Right atrium auricular region (tissue), 2 donors: ENCODE measurements around the gene MFAP1. TPM values are rescaled to one million over a fixed set of nuclear protein-coding genes. Genes with fewer than 3 reads are reported as not detected.
"Not testable (repeated sequence)": the region's sequence is repeated elsewhere in the genome, so short reads cannot be mapped to it uniquely, and the experiment has no call there.

Experiments
- DNase-seq: peaks from one replicate; pipeline ENCODE4 v3.0.0-alpha.2; 2019; ENCODE audit warnings: low spot score
- H3K27ac ChIP-seq, 2 donors: fragments of 200-600 bp; sonication (generic); 1 replicate in 1 of 2; 2 replicates in 1 of 2; pipeline ENCODE4 v1.5.1; 2016 to 2019
- H3K27me3 ChIP-seq, 2 donors: fragments of 200-600 bp; sonication (generic); one replicate each; pipeline versions ENCODE4 v1.5.1 to v1.6.0; 2017 to 2019
- H3K36me3 ChIP-seq: fragments of 200-600 bp; sonication (generic); one replicate; pipeline ENCODE4 v1.5.1; 2016
- H3K4me1 ChIP-seq, 2 donors: fragments of 200-600 bp; sonication (generic); one replicate each; pipeline versions ENCODE4 v1.5.1 to v1.6.0; 2017 to 2019
- H3K4me3 ChIP-seq, 2 donors: fragments of 200-600 bp; sonication (generic); 1 replicate in 1 of 2; 2 replicates in 1 of 2; pipeline ENCODE4 v1.5.1; 2017 to 2019; ENCODE audit warnings: mild to moderate bottlenecking in 1 of 2, moderate library complexity in 1 of 2
- H3K9me3 ChIP-seq, 2 donors: fragments of 200-600 bp; sonication (generic); one replicate each; pipeline ENCODE4 v1.5.1; 2019
- total RNA-seq, 2 donors: library from RNA; depleted of rRNA; stranded (reverse); fragments of >200 nt; gene quantifications; one replicate each; pipeline ENCODE4 v1.1.0, GENCODE V29; 2016
- TF ChIP-seq, protein P1 (sequence below), 2 donors: fragments of 200-600 bp; sonication (generic); IDR thresholded peaks; one replicate each; pipeline ENCODE4 v1.5.1; 2019; ENCODE audit warnings: antibody characterized with exemption in 2 of 2

Gene MFAP1
- total RNA-seq, 2 donors from 2014 or later = 12.3 to 16.6 TPM

- Histone ChIP-seq H3K4me3 (no peak overlapping the region), H3K36me3 (peaks cover 8% of the 10 kb centered on the region), H3K4me1 (no peaks in the 10 kb centered on the region), H3K9me3 (no peaks in the 10 kb centered on the region), H3K27me3 (no peaks in the 10 kb centered on the region), H3K27ac (no peak overlapping the region)
- TF ChIP-seq, protein P1, sequence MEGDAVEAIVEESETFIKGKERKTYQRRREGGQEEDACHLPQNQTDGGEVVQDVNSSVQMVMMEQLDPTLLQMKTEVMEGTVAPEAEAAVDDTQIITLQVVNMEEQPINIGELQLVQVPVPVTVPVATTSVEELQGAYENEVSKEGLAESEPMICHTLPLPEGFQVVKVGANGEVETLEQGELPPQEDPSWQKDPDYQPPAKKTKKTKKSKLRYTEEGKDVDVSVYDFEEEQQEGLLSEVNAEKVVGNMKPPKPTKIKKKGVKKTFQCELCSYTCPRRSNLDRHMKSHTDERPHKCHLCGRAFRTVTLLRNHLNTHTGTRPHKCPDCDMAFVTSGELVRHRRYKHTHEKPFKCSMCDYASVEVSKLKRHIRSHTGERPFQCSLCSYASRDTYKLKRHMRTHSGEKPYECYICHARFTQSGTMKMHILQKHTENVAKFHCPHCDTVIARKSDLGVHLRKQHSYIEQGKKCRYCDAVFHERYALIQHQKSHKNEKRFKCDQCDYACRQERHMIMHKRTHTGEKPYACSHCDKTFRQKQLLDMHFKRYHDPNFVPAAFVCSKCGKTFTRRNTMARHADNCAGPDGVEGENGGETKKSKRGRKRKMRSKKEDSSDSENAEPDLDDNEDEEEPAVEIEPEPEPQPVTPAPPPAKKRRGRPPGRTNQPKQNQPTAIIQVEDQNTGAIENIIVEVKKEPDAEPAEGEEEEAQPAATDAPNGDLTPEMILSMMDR (IDR thresholded peaks at IDR 0.05) = no peak
- no peak for DNase-seq
Observed at GRCh38 chr15:43867096-43867495, 42.6 kb upstream of the MFAP1 start.

DNA sequence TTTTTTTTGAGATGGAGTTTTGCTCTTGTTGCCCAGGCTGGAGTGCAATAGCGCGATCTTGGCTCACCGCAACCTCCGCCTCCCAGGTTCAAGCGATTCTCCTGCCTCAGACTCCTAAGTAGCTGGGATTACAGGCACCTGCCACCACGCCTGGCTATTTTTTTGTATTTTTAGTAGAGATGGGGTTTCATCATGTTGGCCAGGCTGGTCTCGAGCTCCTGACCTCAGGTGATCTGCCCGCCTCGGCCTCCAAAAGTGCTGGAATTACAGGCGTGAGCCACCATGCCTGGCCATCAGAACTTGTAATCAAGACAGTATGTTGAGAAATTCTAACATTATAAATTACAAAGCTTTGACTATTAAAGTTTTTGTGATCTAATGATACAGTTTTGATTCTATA, 42.1 kb upstream of the MFAP1 start:
- not testable (repeated sequence) for H3K36me3 ChIP-seq, H3K4me3 ChIP-seq

GRCh38 chr15:43859546-43859945, 35.1 kb upstream of the MFAP1 start:
- TF ChIP-seq, protein P1 (IDR thresholded peaks at IDR 0.05) = no peak
- no peaks in the 10 kb centered on the region for H3K36me3 ChIP-seq

More for the DNA sequence above, 42.1 kb upstream of the MFAP1 start:
- DNase-seq, H3K4me1 ChIP-seq, H3K27ac ChIP-seq, H3K9me3 ChIP-seq, H3K27me3 ChIP-seq: not testable (repeated sequence)

GRCh38 chr15:43854801-43855200, 30.3 kb upstream of the MFAP1 start:
- Histone ChIP-seq H3K4me1 (no peaks in the 10 kb centered on the region), H3K9me3 (no peaks in the 10 kb centered on the region), H3K27ac (no peak overlapping the region), H3K27me3 (no peaks in the 10 kb centered on the region), H3K36me3 (no peaks in the 10 kb centered on the region), H3K4me3 (no peak overlapping the region)
- TF ChIP-seq, protein P1 (IDR thresholded peaks at IDR 0.05) = no peak
- DNase-seq = no peak

More at GRCh38 chr15:43859546-43859945, 35.1 kb upstream of the MFAP1 start:
- Histone ChIP-seq H3K27ac (no peak overlapping the region), H3K4me3 (no peak overlapping the region), H3K27me3 (no peaks in the 10 kb centered on the region), H3K4me1 (no peaks in the 10 kb centered on the region), H3K9me3 (no peaks in the 10 kb centered on the region)
- DNase-seq = no peak

DNA sequence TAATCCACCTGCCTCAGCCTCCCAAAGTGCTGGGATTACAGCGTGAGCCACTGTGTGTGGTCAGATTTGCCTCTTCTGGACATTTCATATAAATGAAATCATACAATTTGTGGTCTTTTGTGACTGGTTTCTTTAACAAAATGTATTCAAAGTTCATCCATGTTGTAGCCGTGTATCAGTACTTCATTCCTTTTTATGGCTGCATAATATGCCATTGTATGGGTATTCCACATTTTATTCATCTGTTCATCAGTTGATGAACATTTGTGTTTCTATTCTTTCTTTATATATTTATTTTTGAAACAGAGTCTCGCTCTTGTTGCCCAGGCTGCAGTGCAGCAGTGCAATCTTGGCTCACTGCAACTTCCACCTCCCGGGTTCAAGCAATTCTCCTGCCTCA, 28.1 kb upstream of the MFAP1 start:
- no peak for DNase-seq
- no peak overlapping the region for H3K27ac ChIP-seq
- no peak overlapping the region for H3K4me3 ChIP-seq
- H3K27me3 ChIP-seq = no peaks in the 10 kb centered on the region
- H3K4me1 ChIP-seq = no peaks in the 10 kb centered on the region
- TF ChIP-seq, protein P1 (IDR thresholded peaks at IDR 0.05) = no peak
- no peaks in the 10 kb centered on the region for H3K36me3 ChIP-seq
- H3K9me3 ChIP-seq = no peaks in the 10 kb centered on the region

- Histone ChIP-seq H3K4me3 (no peak overlapping the region), H3K27me3 (no peaks in the 10 kb centered on the region), H3K27ac (no peak overlapping the region), H3K36me3 (no peaks in the 10 kb centered on the region), H3K4me1 (no peaks in the 10 kb centered on the region), H3K9me3 (no peaks in the 10 kb centered on the region)
- DNase-seq = no peak
- TF ChIP-seq, protein P1 (IDR thresholded peaks at IDR 0.05) = no peak
Observed at GRCh38 chr15:43851251-43851650, 26.8 kb upstream of the MFAP1 start.
